Uterus (tissue), 4 donors: ENCODE data around the gene MYPN. TPM values are rescaled to one million over a fixed set of nuclear protein-coding genes. Genes with fewer than 3 reads are reported as not detected.

Experiments used
- DNase-seq, 2 donors: peaks; one replicate each; pipeline ENCODE4 v3.0.0-alpha.2; 2019 to 2020
- H3K27ac ChIP-seq, 2 donors: fragments of 200-600 bp; sonication (generic); 1 replicate in 1 of 2; 2 replicates in 1 of 2; pipeline ENCODE4 v1.5.1; 2016 to 2018
- H3K27me3 ChIP-seq, 2 donors: fragments of 200-600 bp; sonication (generic); one replicate each; pipeline ENCODE4 v1.5.1; 2018 to 2019; ENCODE audit warnings: control low read depth in 1 of 2
- H3K36me3 ChIP-seq, 2 donors: fragments of 200-600 bp; sonication (generic); one replicate each; pipeline ENCODE4 v1.5.1; 2019; ENCODE audit warnings: control low read depth in 1 of 2
- H3K4me1 ChIP-seq, 2 donors: fragments of 200-600 bp; sonication (generic); one replicate each; pipeline ENCODE4 v1.5.1; 2018 to 2019; ENCODE audit warnings: control low read depth in 1 of 2
- H3K4me3 ChIP-seq, 2 donors: fragments of 200-600 bp; sonication (generic); 1 replicate in 1 of 2; 2 replicates in 1 of 2; pipeline ENCODE4 v1.5.1; 2018 to 2019; ENCODE audit warnings: mild to moderate bottlenecking in 1 of 2
- H3K9me3 ChIP-seq, 2 donors: fragments of 200-600 bp; sonication (generic); one replicate each; pipeline ENCODE4 v1.5.1; 2019; ENCODE audit warnings: control low read depth in 1 of 2
- POLR2A ChIP-seq, 2 donors: fragments of 450-650 bp; IDR thresholded peaks; one replicate each; pipeline ENCODE4 v1.6.1; 2016; ENCODE audit warnings: antibody characterized with exemption in 2 of 2, mild to moderate bottlenecking in 1 of 2, moderate library complexity in 1 of 2
- intact Hi-C: fragments of 100-400 bp; cut with DNase I; formaldehyde crosslinking; loops from one replicate; pipeline ENCODE4 v1.15.1; 2023; ENCODE audit warnings: low total_unique reads
- total RNA-seq, 4 donors: library from RNA; depleted of rRNA in 3 of 4; stranded (reverse); fragments of >200 nt in 3 of 4; gene quantifications; one replicate each; pipeline versions ENCODE4 v1.1.0 to v1.2.4, GENCODE V29; 2014 to 2023
- TF ChIP-seq, protein P1 (sequence below), 4 experiments: fragments of 200-600 bp in 2 of 4; fragments of 450-650 bp in 2 of 4; sonication (generic) in 2 of 4; IDR thresholded peaks; one replicate each; pipeline ENCODE4 v1.5.1; 2016 to 2019; ENCODE audit warnings: antibody characterized with exemption in 4 of 4, mild to moderate bottlenecking in 2 of 4, moderate library complexity in 1 of 4
- donor health status: DM: yes; HTN: yes; CAD: no.

The MYPN gene
- total RNA-seq, 4 donors from 2014 or later, result not detected

DNA sequence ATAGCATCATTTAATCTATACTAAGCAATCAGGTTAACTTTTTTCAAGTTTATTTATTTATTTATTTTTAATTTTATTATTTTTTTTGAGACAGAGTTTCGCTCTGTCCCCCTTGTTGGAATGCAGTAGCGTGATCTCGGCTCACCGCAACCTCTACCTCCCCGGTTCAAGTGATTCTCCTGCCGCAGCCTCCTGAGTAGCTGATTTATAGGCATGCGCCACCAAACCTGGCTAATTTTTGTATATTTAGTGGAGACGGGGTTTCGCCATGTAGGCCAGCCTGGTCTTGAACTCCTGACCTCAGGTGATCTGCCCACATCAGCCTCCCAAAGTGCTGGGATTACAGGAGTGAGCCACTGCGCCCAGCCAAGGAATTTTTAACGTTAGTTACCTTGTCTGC lies 635 bp upstream of the MYPN start:
- intact Hi-C loops, result no loop called here
- TF ChIP-seq, protein P1, sequence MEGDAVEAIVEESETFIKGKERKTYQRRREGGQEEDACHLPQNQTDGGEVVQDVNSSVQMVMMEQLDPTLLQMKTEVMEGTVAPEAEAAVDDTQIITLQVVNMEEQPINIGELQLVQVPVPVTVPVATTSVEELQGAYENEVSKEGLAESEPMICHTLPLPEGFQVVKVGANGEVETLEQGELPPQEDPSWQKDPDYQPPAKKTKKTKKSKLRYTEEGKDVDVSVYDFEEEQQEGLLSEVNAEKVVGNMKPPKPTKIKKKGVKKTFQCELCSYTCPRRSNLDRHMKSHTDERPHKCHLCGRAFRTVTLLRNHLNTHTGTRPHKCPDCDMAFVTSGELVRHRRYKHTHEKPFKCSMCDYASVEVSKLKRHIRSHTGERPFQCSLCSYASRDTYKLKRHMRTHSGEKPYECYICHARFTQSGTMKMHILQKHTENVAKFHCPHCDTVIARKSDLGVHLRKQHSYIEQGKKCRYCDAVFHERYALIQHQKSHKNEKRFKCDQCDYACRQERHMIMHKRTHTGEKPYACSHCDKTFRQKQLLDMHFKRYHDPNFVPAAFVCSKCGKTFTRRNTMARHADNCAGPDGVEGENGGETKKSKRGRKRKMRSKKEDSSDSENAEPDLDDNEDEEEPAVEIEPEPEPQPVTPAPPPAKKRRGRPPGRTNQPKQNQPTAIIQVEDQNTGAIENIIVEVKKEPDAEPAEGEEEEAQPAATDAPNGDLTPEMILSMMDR (IDR thresholded peaks at IDR 0.05), result no peak
- TF ChIP-seq POLR2A (IDR thresholded peaks at IDR 0.05), result no peak
- H3K27me3 ChIP-seq, result no peaks in the 10 kb centered on the region
- no peaks in the 10 kb centered on the region for H3K4me1 ChIP-seq
- H3K4me3 ChIP-seq, result no peak overlapping the region
- H3K9me3 ChIP-seq, result no peaks in the 10 kb centered on the region
- no peaks in the 10 kb centered on the region for H3K36me3 ChIP-seq
- H3K27ac ChIP-seq, result no peak overlapping the region
- no peak for DNase-seq

DNA sequence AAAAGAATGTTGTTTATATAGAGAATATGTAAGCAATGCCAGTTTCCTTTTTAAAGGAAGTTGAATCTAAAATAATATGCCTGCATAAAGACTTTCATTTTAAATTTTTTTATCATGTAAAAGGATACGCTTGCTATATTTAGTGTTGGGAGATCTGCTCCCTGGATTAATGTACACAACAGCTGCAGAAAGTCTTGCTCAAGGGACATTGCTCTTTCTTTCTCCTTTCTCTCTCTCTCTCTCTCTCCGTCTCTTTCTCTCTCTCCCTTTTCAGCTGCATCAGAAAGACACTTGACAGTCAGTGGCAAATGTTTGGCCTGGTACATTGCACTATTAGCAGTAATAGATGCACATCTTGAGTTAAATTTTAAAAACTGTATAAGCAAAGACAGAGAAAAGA lies 739 bp downstream of the MYPN start:
- no peaks in the 10 kb centered on the region for H3K27me3 ChIP-seq
- H3K4me1 ChIP-seq, result no peaks in the 10 kb centered on the region
- no peak for DNase-seq
- no peak overlapping the region for H3K4me3 ChIP-seq
- TF ChIP-seq POLR2A (IDR thresholded peaks at IDR 0.05), result no peak
- TF ChIP-seq, protein P1 (IDR thresholded peaks at IDR 0.05), result no peak
- no peaks in the 10 kb centered on the region for H3K9me3 ChIP-seq
- no peak overlapping the region for H3K27ac ChIP-seq
- no peaks in the 10 kb centered on the region for H3K36me3 ChIP-seq
- intact Hi-C loops, result no loop called here

DNA sequence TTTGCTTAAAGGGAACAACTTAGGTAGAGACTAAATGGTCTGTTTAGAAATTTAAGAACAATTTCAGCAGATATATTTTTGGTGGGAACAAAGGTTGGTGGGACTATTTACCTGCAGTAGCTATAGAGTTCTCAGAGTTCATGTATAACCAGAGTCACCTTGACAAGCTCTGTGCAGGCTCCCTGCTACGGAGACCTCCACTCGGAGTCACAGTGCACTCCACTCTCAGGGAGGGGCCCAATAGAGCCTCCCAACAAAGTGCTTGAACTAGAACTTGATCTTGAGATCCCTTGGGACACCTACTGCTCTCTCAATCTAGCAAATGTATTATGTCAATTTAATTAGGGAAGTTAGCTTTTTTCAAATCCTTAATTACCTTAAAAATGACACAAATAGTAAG lies 2.3 kb downstream of the MYPN start:
- Histone ChIP-seq H3K4me3 (no peak overlapping the region), H3K27me3 (no peaks in the 10 kb centered on the region), H3K4me1 (no peaks in the 10 kb centered on the region), H3K36me3 (no peaks in the 10 kb centered on the region), H3K9me3 (no peaks in the 10 kb centered on the region), H3K27ac (no peak overlapping the region)
- no peak for TF ChIP-seq POLR2A (IDR thresholded peaks at IDR 0.05)
- TF ChIP-seq, protein P1 (IDR thresholded peaks at IDR 0.05), result no peak
- DNase-seq, result no peak
- intact Hi-C loops, result no loop called here

DNA sequence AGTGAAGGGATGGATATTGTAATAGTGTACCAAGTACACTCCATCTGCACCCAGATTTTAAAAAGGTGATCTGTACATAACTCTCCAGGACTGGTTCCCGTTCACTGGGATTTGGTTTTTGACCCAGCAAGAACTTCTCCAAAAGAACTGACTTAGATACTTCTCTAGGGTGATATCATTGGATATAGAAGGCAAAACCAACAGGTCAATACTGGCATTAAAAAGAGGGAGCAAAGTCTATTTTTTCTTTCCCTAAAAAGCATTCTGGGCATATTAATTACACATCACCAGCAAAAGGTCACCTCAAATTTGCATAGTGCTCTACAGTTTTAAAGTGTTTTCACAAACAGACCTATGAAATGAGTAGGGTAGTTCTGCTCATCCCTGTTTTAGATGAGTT lies 3.5 kb downstream of the MYPN start:
- intact Hi-C loops, result no loop called here
- TF ChIP-seq, protein P1 (IDR thresholded peaks at IDR 0.05), result no peak
- TF ChIP-seq POLR2A (IDR thresholded peaks at IDR 0.05), result no peak
- Histone ChIP-seq H3K27me3 (no peaks in the 10 kb centered on the region), H3K27ac (no peak overlapping the region), H3K36me3 (no peaks in the 10 kb centered on the region), H3K4me1 (no peaks in the 10 kb centered on the region), H3K4me3 (no peak overlapping the region), H3K9me3 (no peaks in the 10 kb centered on the region)
- DNase-seq, result no peak

DNA sequence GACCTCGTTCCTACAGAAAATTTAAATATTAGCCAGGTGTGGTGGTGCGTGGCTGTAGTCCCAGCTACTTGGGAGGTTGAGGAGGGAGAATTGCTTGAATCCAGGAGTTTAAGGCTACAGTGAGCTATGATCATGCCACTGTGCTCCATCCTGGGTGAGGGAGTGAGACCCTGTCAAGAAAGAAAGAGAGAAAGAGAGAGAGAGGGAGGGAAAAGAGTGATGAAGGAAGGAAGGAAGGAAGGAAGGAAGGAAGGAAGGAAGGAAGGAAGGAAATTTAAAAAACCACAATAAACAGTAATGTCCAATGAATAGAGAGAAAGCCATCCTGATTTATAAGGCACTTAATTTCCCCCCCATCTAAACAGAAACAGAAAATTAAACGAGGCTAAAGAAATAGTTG lies 9.4 kb downstream of the MYPN start:
- no peaks in the 10 kb centered on the region for H3K27me3 ChIP-seq
- no peaks in the 10 kb centered on the region for H3K4me1 ChIP-seq
- no peak for DNase-seq
- H3K9me3 ChIP-seq, result no peaks in the 10 kb centered on the region
- TF ChIP-seq POLR2A (IDR thresholded peaks at IDR 0.05), result no peak
- TF ChIP-seq, protein P1 (IDR thresholded peaks at IDR 0.05), result no peak
- intact Hi-C loops, result no loop called here
- H3K36me3 ChIP-seq, result no peaks in the 10 kb centered on the region
- H3K4me3 ChIP-seq, result no peak overlapping the region
- H3K27ac ChIP-seq, result no peak overlapping the region
